AG04450 (cell line): ENCODE results near the gene GNE. TPM values are rescaled to one million over a fixed set of nuclear protein-coding genes. Genes with fewer than 3 reads are reported as not detected.

Experiments used
- CTCF ChIA-PET: fragments of 300-600, 350-600 bp; formaldehyde crosslinking; extraction: SDS; loops from one replicate; lab custom pipeline; 2022; ENCODE audit warnings: antibody characterized with exemption, inconsistent platforms; lab: Charles Lee
- POLR2A ChIA-PET: fragments of 350-600 bp; formaldehyde crosslinking; extraction: SDS; loops from one replicate; lab custom pipeline; 2021; ENCODE audit warnings: antibody characterized with exemption, inconsistent platforms; lab: Yijun Ruan, JAX
- DNase-seq: peaks from one replicate; pipeline ENCODE4 v3.0.0-alpha.2; 2011; ENCODE audit warnings: low read depth, low spot score
- H3K27ac ChIP-seq: one replicate; pipeline ENCODE4 v1.5.1; 2012; ENCODE audit warnings: low read depth, low read length, control low read depth
- H3K27me3 ChIP-seq: one replicate; pipeline ENCODE4 v1.6.0; 2012; ENCODE audit warnings: low read length; ENCODE audit not compliant: control insufficient read depth, insufficient read depth
- H3K4me3 ChIP-seq: 2 replicates; pipeline ENCODE4 v1.5.1; 2011; ENCODE audit warnings: mild to moderate bottlenecking, low read depth, low read length, control low read depth
- H3K9me3 ChIP-seq: 2 replicates; pipeline ENCODE4 v1.5.1; 2012; ENCODE audit warnings: low read length; ENCODE audit not compliant: control insufficient read depth, insufficient read depth
- polyA plus RNA-seq: library from polyadenylated mRNA; depleted of rRNA; stranded (reverse); fragments of >200 nt; gene quantifications from 2 replicates; pipeline ENCODE4 v1.2.3, GENCODE V29; 2011
- TF ChIP-seq, protein P1 (sequence below): IDR thresholded peaks from 2 replicates; pipeline ENCODE4 v1.5.1; 2011; ENCODE audit warnings: low read depth, low read length, control low read depth, inconsistent platforms

The GNE gene
- polyA plus RNA-seq, 1 experiment: 17.4 TPM

DNA sequence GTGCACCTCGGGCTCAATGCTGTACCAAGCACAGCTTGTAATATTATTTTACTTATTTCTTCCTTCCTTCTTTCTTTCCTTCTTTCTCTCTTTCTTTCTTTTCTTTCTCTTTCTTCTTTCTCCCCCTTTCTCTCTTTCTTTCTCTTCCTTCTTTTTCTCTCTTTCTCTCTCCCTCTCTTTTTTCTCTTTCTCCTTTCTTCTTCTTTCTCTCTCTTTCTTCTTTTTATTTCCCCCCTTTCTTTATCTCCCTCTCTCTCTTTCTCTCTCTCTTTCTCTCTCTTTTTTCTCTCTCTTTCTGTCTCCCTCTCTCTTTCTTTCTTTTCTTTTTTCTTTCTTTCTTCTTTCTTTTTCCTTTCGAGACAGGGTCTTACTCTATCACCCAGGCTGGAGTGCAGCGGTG is 32.7 kb upstream of the GNE start:
- Histone ChIP-seq H3K4me3 (no peak overlapping the region), H3K9me3 (no peaks in the 10 kb centered on the region), H3K27ac (no peak overlapping the region), H3K27me3 (no peaks in the 10 kb centered on the region)
- TF ChIP-seq, protein P1, sequence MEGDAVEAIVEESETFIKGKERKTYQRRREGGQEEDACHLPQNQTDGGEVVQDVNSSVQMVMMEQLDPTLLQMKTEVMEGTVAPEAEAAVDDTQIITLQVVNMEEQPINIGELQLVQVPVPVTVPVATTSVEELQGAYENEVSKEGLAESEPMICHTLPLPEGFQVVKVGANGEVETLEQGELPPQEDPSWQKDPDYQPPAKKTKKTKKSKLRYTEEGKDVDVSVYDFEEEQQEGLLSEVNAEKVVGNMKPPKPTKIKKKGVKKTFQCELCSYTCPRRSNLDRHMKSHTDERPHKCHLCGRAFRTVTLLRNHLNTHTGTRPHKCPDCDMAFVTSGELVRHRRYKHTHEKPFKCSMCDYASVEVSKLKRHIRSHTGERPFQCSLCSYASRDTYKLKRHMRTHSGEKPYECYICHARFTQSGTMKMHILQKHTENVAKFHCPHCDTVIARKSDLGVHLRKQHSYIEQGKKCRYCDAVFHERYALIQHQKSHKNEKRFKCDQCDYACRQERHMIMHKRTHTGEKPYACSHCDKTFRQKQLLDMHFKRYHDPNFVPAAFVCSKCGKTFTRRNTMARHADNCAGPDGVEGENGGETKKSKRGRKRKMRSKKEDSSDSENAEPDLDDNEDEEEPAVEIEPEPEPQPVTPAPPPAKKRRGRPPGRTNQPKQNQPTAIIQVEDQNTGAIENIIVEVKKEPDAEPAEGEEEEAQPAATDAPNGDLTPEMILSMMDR: no peak
- no peak for DNase-seq
- POLR2A ChIA-PET: no interaction called here
- CTCF ChIA-PET: no interaction called here

DNA sequence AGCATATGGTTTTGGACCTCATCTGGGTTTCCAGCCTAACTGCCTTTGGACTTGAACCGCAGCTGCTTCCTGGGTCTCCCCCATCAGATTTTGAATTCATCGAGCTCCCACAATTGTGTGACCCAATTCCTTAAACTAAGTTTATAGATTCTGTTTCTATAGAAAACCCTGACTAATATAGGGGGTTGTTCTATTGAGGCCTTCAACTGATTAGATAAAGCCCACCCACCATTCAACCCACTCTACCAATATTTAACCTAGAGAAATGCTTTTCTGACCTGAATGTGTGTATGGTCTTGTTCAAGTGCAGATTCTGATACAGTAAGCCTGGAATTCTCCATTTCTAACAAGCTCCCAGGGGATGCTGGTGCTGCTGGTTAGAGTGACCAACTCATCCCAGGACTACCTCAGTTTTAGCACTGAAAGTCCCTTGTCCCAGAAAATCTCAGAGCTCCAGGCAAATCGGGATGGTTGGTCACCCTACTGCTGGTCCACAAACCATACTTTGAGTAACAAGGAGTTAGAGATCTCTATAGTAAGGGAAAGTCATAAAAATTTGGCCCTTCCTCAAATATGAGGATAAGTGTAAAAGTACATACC is 31.7 kb upstream of the GNE start:
- Histone ChIP-seq H3K27me3 (no peaks in the 10 kb centered on the region), H3K9me3 (no peaks in the 10 kb centered on the region), H3K4me3 (no peak overlapping the region), H3K27ac (no peak overlapping the region)
- CTCF ChIA-PET: no interaction called here
- TF ChIP-seq, protein P1: no peak
- POLR2A ChIA-PET: interaction anchor here (0.7 kb wide), 1 partner anchor 16 kb away, joined by 3 read pairs; no protein-coding TSS in a partner anchor
- DNase-seq: no peak

- TF ChIP-seq, protein P1: no peak
- Histone ChIP-seq H3K9me3 (no peaks in the 10 kb centered on the region), H3K27me3 (no peaks in the 10 kb centered on the region), H3K27ac (no peak overlapping the region), H3K4me3 (no peak overlapping the region)
- ChIA-PET CTCF (interaction anchor here (0.6 to 1.3 kb wide), 2 partner anchors 41 to 44 kb away, joined by 3 read pairs; no protein-coding TSS in a partner anchor), POLR2A (no interaction called here)
- DNase-seq: no peak
These were observed 29.8 kb upstream of the GNE start for GRCh38 chr9:36288070-36288469.

DNA sequence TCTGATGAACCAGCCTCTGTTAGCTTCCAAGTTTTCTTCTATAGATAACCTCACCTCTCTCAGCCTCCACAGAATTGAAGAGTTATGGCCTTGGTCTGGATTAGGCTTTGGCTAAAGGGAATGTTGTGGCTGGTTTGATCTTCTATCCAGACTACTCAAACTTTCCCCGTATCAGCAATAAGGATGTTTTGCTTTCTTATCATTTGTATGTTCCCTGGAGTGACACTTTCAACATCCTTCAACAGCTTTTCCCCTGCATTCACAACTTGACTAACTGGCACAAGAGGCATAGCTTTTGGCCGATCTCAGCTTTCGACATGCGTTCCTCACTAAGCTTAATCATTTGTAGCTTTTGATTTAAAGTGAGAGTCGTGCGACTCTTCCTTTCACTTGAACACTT is 28.1 kb upstream of the GNE start:
- TF ChIP-seq, protein P1: no peak
- no peak for DNase-seq
- Histone ChIP-seq H3K27ac (no peak overlapping the region), H3K4me3 (no peak overlapping the region), H3K27me3 (no peaks in the 10 kb centered on the region), H3K9me3 (no peaks in the 10 kb centered on the region)
- ChIA-PET CTCF (interaction anchor here (1.1 kb wide), 1 partner anchor 42 kb away, joined by 5 read pairs; no protein-coding TSS in a partner anchor), POLR2A (no interaction called here)

GRCh38 chr9:36284226-36284625 is 26.0 kb upstream of the GNE start:
- no peak overlapping the region for H3K4me3 ChIP-seq
- TF ChIP-seq, protein P1: no peak
- no peaks in the 10 kb centered on the region for H3K9me3 ChIP-seq
- ChIA-PET CTCF (no interaction called here), POLR2A (no interaction called here)
- H3K27me3 ChIP-seq: no peaks in the 10 kb centered on the region
- no peak for DNase-seq
- no peak overlapping the region for H3K27ac ChIP-seq
